ENCODE results near the gene RPL29. TPM values are rescaled to one million over a fixed set of nuclear protein-coding genes. Genes with fewer than 3 reads are reported as not detected.

RPL29 gene
- total and polyA plus RNA-seq, 2 of the 13 experiments (the other 11 are each of a cell fraction or from before 2014, with no cell fraction given) = 1,348 to 2,263 TPM

- no peak for DNase-seq (ENCODE audit: low spot score)
- H3K4me3 ChIP-seq (replicated peaks in 1 of 3; ENCODE audit: insufficient read depth in 1 of 3, low read depth in 2 of 3, low read length in 3 of 3) = no peak overlapping the region
- FAIRE-seq = no peak
- no peaks in the 10 kb centered on the region for H3K36me3 ChIP-seq (replicated peaks in 1 of 2; ENCODE audit: control insufficient read depth in 1 of 2, insufficient read depth in 2 of 2, low read length in 2 of 2)
- TF ChIP-seq, protein P1, sequence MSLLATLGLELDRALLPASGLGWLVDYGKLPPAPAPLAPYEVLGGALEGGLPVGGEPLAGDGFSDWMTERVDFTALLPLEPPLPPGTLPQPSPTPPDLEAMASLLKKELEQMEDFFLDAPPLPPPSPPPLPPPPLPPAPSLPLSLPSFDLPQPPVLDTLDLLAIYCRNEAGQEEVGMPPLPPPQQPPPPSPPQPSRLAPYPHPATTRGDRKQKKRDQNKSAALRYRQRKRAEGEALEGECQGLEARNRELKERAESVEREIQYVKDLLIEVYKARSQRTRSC (CRISPR knock-in tag; IDR thresholded peaks at IDR 0.05; ENCODE audit: low read depth) = no peak
- TF ChIP-seq, protein P2, sequence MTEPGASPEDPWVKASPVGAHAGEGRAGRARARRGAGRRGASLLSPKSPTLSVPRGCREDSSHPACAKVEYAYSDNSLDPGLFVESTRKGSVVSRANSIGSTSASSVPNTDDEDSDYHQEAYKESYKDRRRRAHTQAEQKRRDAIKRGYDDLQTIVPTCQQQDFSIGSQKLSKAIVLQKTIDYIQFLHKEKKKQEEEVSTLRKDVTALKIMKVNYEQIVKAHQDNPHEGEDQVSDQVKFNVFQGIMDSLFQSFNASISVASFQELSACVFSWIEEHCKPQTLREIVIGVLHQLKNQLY (CRISPR knock-in tag; IDR thresholded peaks at IDR 0.05) = no peak
- no peak for TF ChIP-seq ZSCAN29 (CRISPR knock-in tag; conservative IDR thresholded peaks at IDR 0.05)
- TF ChIP-seq SCMH1 (CRISPR knock-in tag; IDR thresholded peaks at IDR 0.05; ENCODE audit: borderline replicate concordance) = no peak
- TF ChIP-seq SIX4 (CRISPR knock-in tag; IDR thresholded peaks at IDR 0.05) = no peak
- no peak for TF ChIP-seq ZNF530 (CRISPR knock-in tag; IDR thresholded peaks at IDR 0.05; ENCODE audit: low read depth)
- no peaks in the 10 kb centered on the region for H3K79me2 ChIP-seq (ENCODE audit: insufficient read depth, low read length)
- in situ Hi-C loops (cut with HindIII; ENCODE audit: extremely low pct_ligation_motif_present, low pct_unique_long_range_greater_than_20kb) = no loop called here
- intact Hi-C loops (cut with micrococcal nuclease; ENCODE audit: unreplicated experiment) = no loop called here
- 93% methylated on average over 6 of the region's 10 CpGs for WGBS (ENCODE audit: low lambda C conversion rate)
- no peak overlapping the region for H3K9ac ChIP-seq (ENCODE audit: insufficient read depth, low read depth, low read length)
- H4K20me1 ChIP-seq (ENCODE audit: insufficient read depth, low read length) = no peaks in the 10 kb centered on the region
- H3K27me3 ChIP-seq (ENCODE audit: control insufficient read depth in 1 of 2, insufficient read depth in 2 of 2, low read length in 2 of 2) = no peaks in the 10 kb centered on the region
- peaks cover 26% of the 10 kb centered on the region for H3K4me1 ChIP-seq (ENCODE audit: insufficient read depth, low read length)
- CTCF ChIA-PET (ENCODE audit: low intra/inter-chr PET ratio, low total read pairs) = no interaction called here
- no peak overlapping the region for H3K27ac ChIP-seq (ENCODE audit: extremely low read length, insufficient read depth, low read length)
- no peaks in the 10 kb centered on the region for H3K9me3 ChIP-seq (ENCODE audit: low read length)
- no TSS peak for BruUV-seq (replicated peaks)
- POLR2A ChIA-PET = no interaction called here
- ATAC-seq = no peak
- H3K4me2 ChIP-seq (ENCODE audit: low read depth, low read length) = no peak overlapping the region
- no peak overlapping the region for H2AFZ ChIP-seq (ENCODE audit: low read length)
Observed at GRCh38 chr3:51948016-51948580, 47.6 kb downstream of the RPL29 start.

DNA sequence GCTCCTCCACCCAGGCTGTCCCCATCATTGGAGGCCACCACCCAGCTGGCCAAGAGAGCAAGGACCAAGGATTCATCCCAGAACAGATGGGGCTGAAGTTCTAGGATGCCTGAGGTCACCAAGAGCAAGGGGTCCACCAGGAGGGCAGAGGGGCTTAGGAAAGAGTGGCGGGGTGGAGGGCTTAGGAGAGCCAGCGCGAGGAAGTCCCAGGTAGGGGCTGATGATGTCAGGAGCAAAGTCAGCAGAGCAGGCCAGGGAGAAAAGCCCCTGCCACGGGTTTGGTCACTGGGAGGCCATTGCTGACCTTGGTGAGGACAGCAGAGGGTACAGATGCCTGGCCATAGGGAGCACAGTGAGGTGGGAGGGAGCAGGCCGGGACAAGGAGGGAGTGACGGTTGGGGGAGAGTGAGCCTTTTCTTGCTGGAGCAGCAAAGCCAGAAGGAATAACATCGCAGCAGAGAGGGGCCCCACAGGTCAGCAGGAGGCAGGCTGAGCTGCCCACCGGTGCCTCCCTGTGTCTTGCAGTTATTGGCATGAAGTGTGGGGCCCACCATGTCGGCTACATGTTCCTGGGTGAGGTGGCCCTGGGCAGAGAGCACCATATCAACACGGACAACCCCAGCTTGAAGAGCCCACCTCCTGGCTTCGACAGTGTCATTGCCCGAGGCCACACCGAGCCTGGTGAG lies 48.3 kb downstream of the RPL29 start:
- ChIA-PET CTCF (ENCODE audit: low intra/inter-chr PET ratio, low total read pairs) (no interaction called here), POLR2A (interaction anchor here (0.7 kb wide), 1 partner anchor 15 kb away, joined by 3 read pairs; no protein-coding TSS in a partner anchor)
- TF ChIP-seq MLLT10 (CRISPR knock-in tag; IDR thresholded peaks at IDR 0.05) = no peak
- TF ChIP-seq ZNF891 (CRISPR knock-in tag; IDR thresholded peaks at IDR 0.05) = no peak
- TF ChIP-seq ATF7-NPFF (CRISPR knock-in tag; IDR thresholded peaks at IDR 0.05; ENCODE audit: low read depth) = no peak
- no peak for TF ChIP-seq CBX2 (IDR thresholded peaks at IDR 0.05; ENCODE audit: low read depth, low read length)
- TF ChIP-seq CBX2 (CRISPR knock-in tag; IDR thresholded peaks at IDR 0.05; ENCODE audit: low read depth) = no peak
- no peak for TF ChIP-seq ZNF703 (CRISPR knock-in tag; IDR thresholded peaks at IDR 0.05; ENCODE audit: borderline replicate concordance)
- no peak for TF ChIP-seq HNRNPL (IDR thresholded peaks at IDR 0.05; ENCODE audit: low read depth, low read length)
- TF ChIP-seq CC2D1A (CRISPR knock-in tag; IDR thresholded peaks at IDR 0.05) = no peak
- TF ChIP-seq ZNF33B (CRISPR knock-in tag; IDR thresholded peaks at IDR 0.05) = no peak
- no peak for TF ChIP-seq FOXA1 (IDR thresholded peaks at IDR 0.05)
- TF ChIP-seq FOXA1 (CRISPR knock-in tag; IDR thresholded peaks at IDR 0.05) = no peak
- no peak for TF ChIP-seq BATF2 (CRISPR knock-in tag; IDR thresholded peaks at IDR 0.05)
- H3K4me3 ChIP-seq (replicated peaks in 1 of 3; ENCODE audit: insufficient read depth in 1 of 3, low read depth in 2 of 3, low read length in 3 of 3) = no peak overlapping the region
- H4K20me1 ChIP-seq (ENCODE audit: insufficient read depth, low read length) = no peaks in the 10 kb centered on the region
- no peak overlapping the region for H3K27ac ChIP-seq (ENCODE audit: extremely low read length, insufficient read depth, low read length)
- H3K4me2 ChIP-seq (ENCODE audit: low read depth, low read length) = no peak overlapping the region
- no peaks in the 10 kb centered on the region for H3K9me3 ChIP-seq (ENCODE audit: low read length)
- no peaks in the 10 kb centered on the region for H3K36me3 ChIP-seq (replicated peaks in 1 of 2; ENCODE audit: control insufficient read depth in 1 of 2, insufficient read depth in 2 of 2, low read length in 2 of 2)
- H3K4me1 ChIP-seq (ENCODE audit: insufficient read depth, low read length) = peaks cover 29% of the 10 kb centered on the region
- WGBS (ENCODE audit: low lambda C conversion rate) = 81% methylated on average over 12 of the region's 13 CpGs
- in situ Hi-C loops (cut with HindIII; ENCODE audit: extremely low pct_ligation_motif_present, low pct_unique_long_range_greater_than_20kb) = no loop called here
- FAIRE-seq = no peak
- no peak overlapping the region for H3K9ac ChIP-seq (ENCODE audit: insufficient read depth, low read depth, low read length)
- H3K79me2 ChIP-seq (ENCODE audit: insufficient read depth, low read length) = no peaks in the 10 kb centered on the region
- no peaks in the 10 kb centered on the region for H3K27me3 ChIP-seq (ENCODE audit: control insufficient read depth in 1 of 2, insufficient read depth in 2 of 2, low read length in 2 of 2)
- no peak overlapping the region for H2AFZ ChIP-seq (ENCODE audit: low read length)
- no peak for DNase-seq (ENCODE audit: low spot score)
- BruUV-seq (replicated peaks) = no TSS peak
- intact Hi-C loops (cut with micrococcal nuclease; ENCODE audit: unreplicated experiment) = no loop called here
- no peak for ATAC-seq

Data from HepG2 (cell line).